Stomach (tissue), 4 donors: Measurements from ENCODE around the gene STT3A.

Experiments used
- CTCF ChIP-seq, 7 experiments: fragments of 450-650 bp in 4 of 7; fragments of 200-600 bp in 3 of 7; sonication (generic) in 3 of 7; IDR thresholded peaks; one replicate each; pipeline ENCODE4 v1.5.1; 2016 to 2019; ENCODE audit warnings: antibody characterized with exemption in 7 of 7, control low read depth in 2 of 7, mild to moderate bottlenecking in 1 of 7
- EP300 ChIP-seq: sonication (generic); formaldehyde crosslinking; IDR thresholded peaks from one replicate; pipeline ENCODE4 v1.6.1; 2017; ENCODE audit warnings: antibody characterized with exemption
- POLR2A ChIP-seq, 4 donors: fragments of 450-650 bp; IDR thresholded peaks; one replicate each; pipeline ENCODE4 v1.6.1; 2016; ENCODE audit warnings: antibody characterized with exemption in 4 of 4, control low read depth in 2 of 4, mild to moderate bottlenecking in 1 of 4, moderate library complexity in 1 of 4
- POLR2AphosphoS5 ChIP-seq, 3 donors: sonication (generic); formaldehyde crosslinking; IDR thresholded peaks; one replicate each; pipeline ENCODE4 v1.6.1; 2016; ENCODE audit warnings: antibody characterized with exemption in 3 of 3

DNA sequence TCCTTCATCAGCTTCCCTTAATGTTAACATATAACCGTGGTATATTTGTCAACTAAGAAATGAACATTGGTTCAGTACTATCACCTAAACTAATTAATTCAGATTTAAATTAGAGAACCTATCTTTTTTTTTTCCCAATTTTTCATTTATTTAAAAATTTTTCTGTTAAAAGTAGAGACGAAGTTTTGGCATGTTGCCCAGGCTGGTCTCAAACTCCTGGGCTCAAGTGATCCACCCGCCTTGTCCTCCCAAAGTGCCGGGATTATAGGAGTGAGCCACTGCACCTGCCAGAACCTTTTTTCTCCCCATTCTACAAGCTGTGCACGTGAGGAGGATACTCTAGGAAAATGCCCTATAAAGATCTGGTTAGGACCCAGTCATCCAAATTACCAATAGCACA, 19.7 kb upstream of the STT3A start:
- TF ChIP-seq CTCF (IDR thresholded peaks at IDR 0.05), result no peak
- no peak for TF ChIP-seq EP300
- no peak for TF ChIP-seq POLR2A (IDR thresholded peaks at IDR 0.05)
- TF ChIP-seq POLR2AphosphoS5 (IDR thresholded peaks at IDR 0.05), result no peak
